HG03025 (cell line): Measurements from ENCODE around the gene DCP1B.

ENCODE experiments used
- ATAC-seq: cut with Tn5 transposase; IDR thresholded peaks from one replicate; pipeline ENCODE4 v1.9.1; 2021; ENCODE audit warnings: mild to moderate bottlenecking, moderate library complexity; ENCODE audit not compliant: unreplicated experiment, low FRiP score

DCP1B gene

DNA sequence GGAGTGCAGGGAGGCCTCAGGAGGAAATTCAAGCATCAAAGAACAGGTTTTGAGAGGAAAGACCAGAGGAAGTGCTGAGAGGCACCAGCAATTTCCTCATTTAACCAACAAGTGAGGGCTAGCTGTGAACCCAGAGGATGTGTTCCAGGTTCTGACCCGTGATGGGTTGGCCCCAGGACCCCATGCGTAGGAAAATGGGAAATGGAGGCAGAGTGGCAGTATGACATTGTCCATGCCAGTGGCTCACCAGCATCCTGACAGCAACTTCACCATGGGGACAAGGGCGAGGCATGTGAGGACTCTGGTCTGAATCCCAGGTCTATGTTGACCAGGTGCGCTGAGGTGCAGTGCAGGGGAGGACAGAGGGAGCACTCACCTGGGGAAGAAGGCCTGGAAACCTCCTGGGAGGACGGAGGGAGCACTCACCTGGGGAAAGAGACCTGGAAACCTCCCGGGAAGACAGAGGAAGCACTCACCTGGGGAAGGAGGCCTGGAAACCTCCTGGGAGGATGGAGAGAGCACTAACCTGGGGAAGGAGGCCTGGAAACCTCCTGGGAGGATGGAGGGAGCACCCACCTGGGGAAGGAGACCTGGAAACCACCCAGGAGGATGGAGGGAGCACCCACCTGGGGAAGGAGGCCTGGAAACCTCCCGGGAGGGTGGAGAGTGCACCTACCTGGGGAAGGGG lies 79.1 kb downstream of the DCP1B start:
- ATAC-seq, result no peak

DNA sequence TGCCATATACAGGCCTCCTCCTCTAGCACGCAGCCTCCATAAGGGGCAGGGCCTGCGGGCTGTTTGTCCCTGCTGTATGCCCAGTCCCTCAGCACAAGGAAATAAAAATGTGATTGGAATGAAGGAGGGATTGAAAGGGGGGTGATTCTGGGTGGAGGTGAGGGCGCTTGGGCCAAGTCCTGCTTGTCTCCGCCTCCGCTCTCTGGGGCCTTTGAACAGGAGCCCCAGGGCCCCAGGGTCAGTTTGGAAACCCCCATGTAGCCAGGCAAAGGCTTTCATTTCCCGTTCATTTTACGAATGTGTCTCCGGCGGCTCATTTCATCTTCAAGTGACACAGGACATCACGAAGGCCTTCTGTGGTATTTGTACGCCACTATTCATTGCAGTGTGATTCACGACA lies 81.3 kb downstream of the DCP1B start:
- ATAC-seq, result no peak

DNA sequence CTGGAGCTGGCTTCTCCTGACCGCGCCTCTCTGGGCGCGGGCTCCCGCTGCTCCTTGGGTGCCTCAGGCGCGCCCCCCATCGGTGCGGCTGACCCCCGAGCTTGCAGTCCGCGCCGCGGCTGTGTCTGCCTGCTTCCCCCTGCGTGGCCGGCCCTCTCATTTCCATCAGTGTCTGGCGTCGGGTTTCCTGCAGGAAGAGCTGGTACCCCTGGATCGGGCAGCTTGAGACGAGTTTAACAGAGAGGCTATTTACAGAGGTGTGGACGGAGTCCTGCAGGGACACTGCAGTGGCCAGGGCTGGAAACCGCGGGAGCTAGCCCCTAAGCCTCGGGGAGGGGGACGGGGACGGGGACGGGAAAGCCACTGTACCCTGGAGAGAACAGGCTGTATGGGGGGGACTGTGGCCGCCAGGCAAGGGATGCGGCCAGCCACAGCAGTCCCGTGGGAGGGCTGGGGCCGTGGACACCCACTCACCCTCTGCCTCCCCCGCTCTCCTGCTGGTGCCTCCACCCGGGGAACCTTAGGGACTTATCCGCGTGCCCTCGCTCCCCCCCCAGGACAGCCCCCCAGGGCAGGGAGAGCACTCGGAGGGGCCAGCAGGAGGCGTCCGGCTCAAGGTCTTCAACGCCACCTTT lies 82.1 kb downstream of the DCP1B start:
- no peak for ATAC-seq

DNA sequence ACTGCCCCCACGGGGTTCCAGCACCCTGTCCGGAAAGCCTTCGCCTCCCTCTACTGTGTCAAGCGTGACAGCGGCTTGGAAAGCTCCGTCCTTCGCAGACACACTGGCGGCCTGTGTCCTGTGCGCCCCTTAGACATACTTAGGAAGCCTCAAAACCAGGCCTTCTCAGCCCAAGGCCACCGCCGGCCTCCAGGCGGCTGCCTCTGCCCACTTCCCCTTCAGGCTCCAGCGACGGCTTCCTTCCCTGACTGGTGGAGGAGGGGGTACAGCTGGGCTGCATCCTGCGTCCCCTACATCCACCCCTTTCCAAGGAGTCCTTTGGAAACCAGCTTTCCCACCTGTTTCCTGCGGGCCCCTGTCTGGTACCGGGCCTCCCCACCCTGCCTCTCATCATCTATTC lies 83.3 kb downstream of the DCP1B start:
- no peak for ATAC-seq

DNA sequence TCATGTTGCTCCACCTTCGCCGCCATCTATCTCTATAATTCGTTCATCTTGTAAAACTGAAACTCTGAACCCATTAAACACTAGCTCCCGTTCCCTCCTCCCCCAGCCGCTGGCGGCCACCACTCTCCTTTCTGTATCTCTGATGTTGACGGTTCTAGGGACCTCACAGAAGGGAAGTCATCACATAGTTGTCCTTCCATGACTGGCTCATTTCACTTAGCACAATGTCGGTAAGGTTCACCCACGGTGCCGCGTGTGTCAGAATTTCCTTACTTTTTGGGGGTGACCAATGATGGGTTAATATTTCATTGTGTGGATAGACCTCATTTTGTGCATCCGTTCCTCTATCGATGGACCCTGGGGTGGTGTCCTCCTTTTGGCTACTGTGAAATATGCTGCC lies 83.8 kb downstream of the DCP1B start:
- ATAC-seq, result no peak

DNA sequence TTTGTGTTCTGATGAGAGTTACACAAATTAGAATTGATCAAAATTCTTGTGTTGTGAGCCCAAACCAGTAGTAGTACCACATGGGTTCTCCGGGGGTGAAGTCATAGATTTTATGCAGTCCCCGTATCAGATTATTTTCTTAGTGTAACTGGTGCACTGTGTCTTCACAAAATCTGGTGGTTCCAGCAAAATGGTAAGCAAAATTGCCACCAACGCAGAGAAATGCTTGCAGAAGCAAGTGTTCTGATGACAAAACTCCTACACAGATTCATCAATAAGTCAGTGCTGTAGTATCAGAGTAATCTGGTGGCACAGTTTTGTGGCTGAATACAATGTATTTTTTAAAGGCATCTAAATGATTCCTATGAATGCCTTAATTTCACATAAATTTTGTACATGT lies 84.5 kb downstream of the DCP1B start:
- no peak for ATAC-seq

DNA sequence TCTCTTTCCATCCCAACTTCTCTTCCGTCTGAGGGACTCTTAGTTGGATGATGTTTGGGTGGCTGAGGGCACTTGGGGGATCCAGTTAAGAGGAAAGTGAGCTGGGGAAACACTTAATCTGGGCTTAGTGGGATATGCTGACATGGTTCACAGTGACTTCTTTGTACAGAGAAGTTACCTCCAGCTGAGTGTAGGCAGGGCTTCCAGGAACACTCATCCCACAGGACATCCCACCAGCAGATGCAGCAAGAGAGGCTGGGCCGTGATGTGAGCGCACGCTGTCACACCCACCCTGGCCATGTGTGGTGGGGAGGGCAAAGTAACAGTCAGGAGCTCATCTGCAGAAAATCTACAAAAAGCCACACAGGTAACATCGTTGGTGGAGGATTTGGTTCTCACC lies 85.0 kb downstream of the DCP1B start:
- no peak for ATAC-seq

DNA sequence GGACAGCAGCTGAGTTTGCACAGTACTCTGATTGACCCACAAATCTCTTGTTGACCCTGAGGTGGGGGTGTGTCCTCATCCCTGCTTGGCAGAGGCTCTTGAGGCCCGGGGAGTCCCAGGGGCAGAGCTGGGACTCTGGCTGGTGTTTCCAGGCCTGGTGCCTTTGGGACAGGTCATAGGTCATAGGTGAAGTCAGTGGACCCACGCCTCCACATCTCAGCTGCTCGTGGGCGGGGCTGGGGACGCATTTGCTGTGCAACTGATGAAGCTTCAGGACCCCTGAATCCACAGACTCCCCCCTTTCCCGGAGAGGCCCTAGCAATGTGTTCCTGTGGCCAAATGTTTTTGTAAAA lies 85.4 kb downstream of the DCP1B start:
- ATAC-seq, result no peak

DNA sequence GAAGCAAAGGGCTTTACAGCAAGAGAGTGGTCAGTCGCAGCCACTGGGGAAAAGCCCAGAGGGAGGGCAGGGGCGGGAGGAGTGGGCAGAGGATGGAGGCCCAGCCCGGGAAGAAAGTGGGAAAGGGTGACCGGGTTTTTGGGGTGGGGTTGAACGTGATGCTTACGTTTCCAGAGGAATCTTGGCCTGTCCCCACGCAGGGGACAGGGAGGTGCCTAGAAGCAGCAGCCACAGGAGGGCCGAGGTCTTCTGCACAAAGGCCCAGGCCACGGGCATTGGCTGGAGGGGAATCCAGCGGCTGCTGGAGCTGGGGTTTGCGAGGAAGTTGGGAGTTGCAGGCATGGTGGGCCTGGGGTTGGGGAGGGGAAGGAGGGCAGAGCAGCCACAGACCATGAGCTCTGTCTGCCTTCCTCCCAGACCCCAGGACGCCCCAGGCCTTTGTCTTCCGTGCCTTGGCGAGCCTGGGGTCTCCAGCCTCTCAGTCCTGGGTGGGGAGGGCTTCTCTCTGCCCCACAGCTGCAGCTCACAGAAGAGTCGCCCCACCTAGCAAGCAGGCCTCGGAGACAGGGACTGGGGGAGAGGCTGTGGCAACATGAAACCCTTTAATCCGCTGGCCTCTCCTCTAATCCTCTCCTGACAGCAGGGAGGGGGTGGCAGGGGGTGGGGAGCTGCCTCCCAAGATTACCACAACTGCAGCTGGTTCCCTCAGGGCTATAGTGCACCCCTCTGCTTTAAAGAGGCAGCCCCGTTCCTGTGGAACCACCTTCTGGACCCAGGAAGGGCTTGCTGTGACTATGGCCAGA lies 86.0 kb downstream of the DCP1B start, which contains the start of gene CACNA2D4:
TSS of gene CACNA2D4 (minus strand) at position 572 of the 803 bp plus-strand sequence. CDS start at position 393, 179 bp downstream.
- no peak for ATAC-seq

DNA sequence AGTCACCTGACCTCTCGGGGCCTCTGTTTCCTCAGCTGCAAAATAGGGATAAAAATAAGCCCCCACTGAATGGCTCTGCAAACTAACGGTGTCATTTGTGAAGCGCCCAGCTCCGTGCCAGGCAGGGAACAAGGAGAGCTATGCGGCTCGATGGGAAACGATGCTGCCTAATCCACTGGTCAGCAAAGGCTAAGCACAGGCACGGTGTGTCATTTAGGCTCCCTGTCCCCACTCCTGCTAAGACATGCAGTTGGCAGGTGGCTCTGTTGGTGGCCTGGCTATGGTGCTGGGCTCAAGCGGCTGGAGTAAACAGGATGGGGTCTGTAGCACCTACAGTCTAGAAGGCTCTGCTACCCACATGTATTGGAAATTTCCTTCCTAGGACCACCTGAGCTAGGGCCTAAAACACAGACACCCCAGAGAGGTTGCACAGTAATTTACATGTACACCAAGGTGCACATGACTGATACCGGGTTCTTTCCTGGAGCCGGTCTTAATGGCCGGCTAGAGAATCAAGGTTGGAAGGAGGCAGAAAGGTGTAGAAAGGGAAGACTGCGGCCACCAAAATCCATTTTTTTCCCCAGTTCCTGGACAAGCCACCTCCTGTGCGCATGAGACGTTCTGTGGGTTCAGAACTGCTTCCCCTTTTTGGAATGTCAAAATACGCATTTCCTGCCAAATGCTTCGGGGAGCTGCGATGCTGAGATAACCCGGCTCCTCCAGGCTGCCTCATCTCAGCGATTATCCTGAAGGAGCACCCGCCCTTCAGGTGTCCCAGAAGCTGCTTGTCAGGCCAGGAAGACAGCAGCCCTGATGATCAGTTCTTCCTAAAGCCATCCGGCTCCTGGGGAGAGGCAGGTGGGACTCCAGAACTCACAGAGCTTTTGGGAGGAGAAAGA lies 86.8 kb downstream of the DCP1B start:
- no peak for ATAC-seq

DNA sequence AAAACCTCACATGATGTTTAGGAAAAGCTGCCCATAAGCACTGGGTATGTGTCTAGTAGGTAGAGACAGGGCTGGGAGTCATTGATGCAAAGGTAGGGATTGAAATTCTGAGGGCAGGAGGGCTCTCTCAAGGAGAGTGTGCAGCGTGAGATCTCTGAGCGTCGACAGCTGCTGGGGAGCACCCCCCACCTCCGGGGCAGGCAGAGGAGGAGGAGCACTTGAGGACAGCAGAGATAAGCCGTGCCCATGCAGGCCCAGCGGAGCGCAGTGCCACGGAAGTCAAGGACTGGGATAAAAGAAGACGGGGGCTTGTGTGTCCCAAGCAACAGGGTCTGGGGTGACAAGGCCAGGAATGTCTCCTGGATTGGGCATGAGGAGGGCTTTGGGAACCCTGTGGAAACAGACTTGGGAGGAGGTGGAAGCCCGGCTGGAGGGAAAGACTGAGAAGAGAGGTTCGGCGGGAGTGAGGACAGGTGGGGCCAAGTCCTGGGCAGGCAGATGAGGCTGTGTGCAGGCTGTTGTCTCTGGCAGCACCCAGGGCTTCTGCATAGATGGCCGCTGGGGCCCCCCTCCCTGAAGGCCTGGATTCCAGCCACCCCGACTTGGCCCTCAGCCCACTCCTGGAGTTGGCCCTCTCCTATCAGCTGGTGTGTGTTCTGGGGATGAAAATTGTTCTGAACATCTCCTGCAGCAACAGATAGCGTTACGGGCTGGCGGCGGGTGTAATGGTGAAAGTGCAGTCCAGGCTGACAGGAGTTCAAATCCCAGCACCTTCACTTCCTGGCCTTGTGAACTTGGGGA lies 87.7 kb downstream of the DCP1B start:
- no peak for ATAC-seq

DNA sequence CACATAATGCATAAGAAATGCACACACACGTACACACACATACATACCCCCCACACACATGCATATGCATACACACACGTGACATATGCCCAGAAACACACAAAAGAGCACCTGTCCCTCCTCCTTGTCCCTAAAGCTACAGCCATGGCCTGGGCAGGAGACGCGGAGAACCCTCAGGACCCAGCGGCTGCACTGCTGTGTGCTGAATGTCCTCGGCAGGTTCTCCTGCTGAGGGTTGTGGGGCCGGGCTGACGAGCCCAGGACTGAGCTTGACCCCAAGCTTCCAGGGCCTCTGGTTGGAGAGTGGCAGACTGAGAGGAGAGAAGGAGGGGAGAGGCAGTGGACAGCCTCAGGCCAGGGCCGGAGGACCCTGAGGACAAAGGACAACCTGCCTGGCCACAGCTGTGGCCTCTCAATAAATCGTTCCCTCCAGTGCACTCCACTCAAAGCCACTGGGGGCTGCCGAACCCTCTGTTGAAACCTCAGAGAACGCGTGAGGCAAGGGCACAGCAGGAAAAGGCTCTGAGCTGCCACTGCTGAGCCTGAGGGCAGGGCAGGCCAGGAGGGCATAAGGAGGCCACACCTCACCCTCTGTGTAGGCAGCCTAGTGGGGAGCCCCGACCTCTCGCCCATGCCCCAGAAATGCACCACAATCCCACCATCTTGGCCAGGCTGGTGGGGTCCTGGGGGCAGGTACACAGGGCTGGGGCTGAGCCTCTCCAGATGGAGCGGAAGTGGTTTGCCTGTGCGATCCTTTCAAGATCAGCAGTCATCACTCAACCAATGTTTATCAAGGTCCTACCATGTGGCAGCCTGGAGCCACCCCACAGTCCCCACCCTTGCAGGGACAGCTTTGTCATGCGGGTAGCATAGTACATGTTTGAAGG lies 88.9 kb downstream of the DCP1B start:
- no peak for ATAC-seq

DNA sequence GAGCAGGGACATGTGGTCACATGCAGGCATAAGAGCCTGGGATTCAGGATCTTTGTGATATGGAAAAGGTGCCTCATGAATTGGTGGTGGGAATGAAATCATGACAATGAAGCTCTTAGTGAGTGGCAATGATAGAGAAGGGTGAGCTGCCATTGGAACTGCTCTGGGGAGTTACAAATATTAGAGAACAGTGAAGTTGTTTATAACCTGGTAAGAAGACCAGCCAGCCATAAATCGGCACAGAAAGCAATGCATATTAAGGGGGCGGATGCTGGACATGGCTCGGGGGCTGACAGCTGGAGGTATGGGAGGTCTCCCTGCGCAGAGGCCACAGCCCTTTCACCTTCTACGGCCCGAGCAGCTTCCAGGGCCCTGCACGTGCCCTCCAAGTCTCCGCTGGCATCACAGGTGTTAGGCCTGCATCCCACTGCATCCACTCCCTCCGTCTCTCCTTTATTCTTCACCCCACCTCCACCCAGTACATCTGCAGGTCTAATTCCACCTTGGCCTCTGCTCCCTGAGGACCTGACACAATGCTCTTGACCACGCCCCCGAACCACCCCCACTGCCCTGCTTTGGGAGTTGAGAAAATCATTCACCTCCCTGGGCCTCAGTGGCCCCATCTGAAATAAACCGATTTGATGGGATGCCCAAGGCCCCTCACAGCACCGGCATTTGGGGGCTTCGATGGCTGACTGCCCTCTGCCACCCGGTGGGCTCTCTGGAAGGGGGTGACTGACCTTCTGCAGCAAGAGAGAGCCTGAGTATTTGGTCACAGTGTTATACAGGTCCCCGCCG lies 89.9 kb downstream of the DCP1B start:
- ATAC-seq, result no peak

DNA sequence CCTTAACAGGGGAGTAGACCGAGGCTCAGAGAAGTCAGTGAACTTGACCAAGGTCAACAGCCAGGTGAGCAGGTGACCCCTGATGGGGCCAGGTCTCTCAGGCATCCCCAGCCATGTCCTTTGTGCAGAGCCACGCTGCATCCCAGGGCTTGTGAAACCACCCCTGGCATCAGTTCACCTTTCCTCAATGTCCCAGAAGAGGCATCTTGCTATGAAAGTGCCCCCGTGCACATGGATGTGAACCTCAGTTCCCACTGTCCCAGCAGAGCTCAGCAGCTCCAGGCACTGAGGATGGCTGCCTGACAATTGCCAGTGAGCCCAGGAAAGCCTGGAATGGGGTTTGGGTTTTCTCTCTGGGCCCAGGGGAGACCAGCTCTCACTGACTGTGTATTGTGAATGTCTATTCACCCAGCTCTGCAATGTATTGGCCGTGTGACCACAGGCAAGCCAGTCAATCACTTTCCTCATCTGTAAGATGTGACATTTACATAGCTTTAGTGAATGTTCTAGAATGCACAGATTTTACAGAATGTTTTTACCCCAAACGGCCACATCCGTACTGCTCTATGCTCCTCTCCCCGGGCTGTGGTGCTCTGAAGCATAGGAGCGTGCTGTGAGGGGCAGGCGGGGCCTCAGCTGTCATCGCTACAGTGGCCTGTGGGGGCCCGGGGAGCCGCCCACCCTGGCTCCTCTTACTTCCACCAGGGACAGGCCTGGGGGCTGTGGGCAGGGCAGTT lies 90.7 kb downstream of the DCP1B start:
- ATAC-seq, result no peak

DNA sequence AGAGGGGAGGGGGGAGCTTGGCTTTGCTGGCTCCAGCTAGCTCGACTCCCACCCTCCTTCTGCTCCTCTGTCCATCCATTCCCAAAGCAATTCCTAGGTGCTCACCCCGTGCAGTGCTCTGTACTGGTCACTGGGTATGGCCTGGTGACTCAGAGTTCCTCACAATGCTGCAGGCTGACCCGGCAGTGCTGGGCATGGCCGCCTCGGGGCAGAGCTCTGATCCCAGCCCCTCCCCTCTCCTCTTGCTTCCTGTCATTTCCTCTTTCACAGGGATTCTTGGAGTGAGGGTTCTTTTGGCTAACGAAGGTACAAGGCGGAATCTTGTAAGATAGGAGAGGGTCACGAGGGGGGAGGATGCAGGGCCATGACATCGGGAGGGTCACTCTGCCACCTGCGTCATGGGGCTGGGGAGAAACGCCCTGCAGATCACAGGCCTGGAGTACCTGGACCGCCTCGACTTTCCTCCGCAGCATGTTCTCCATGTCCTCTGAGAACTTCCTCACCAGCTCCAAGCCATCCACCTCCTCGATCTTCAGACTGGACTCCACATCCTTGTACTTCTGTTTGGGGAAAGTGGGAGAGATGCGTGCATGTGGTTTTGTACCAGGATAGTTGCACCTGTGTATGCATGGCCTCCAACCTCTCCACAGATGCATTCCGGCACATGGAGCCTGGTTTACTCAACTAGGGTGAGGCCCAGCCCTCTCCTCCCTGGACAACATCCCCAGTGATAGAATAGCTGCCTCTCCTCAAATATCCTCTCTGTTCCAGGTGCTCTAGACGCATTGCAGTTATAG lies 91.5 kb downstream of the DCP1B start:
- ATAC-seq, result no peak
